HepG2 (cell line): ENCODE results near the gene SNRNP25. TPM values are rescaled to one million over a fixed set of nuclear protein-coding genes. Genes with fewer than 3 reads are reported as not detected.

Source experiments
- AKAP8 ChIP-seq: sonication (generic); formaldehyde crosslinking; IDR thresholded peaks from 2 replicates; pipeline ENCODE4 v1.5.1; 2020; ENCODE audit warnings: mild to moderate bottlenecking, missing genetic modification reagents
- ATM ChIP-seq: fragments of 450-650 bp; IDR thresholded peaks from 2 replicates; pipeline ENCODE4 v1.7.1; 2017; ENCODE audit warnings: mild to moderate bottlenecking, borderline replicate concordance
- HNRNPL ChIP-seq: fragments of 200-400 bp; formaldehyde crosslinking; IDR thresholded peaks from 2 replicates; pipeline ENCODE4 v1.6.1; 2017; ENCODE audit warnings: mild to moderate bottlenecking, low read depth, low read length
- IRX3 ChIP-seq: sonication (generic); formaldehyde crosslinking; IDR thresholded peaks from 2 replicates; pipeline ENCODE4 v1.8.1; 2023; ENCODE audit warnings: mild to moderate bottlenecking, low read depth, missing genetic modification reagents, borderline replicate concordance
- JARID2 ChIP-seq: sonication (generic); formaldehyde crosslinking; IDR thresholded peaks from 2 replicates; pipeline ENCODE4 v1.8.1; 2023; ENCODE audit warnings: missing genetic modification reagents, inconsistent platforms; ENCODE audit not compliant: insufficient replicate concordance
- KDM6A ChIP-seq: IDR thresholded peaks from 2 replicates; pipeline ENCODE4 v1.6.1; 2016; ENCODE audit warnings: low read depth
- NCOA1 ChIP-seq: sonication (generic); formaldehyde crosslinking; IDR thresholded peaks from 2 replicates; pipeline ENCODE4 v1.9.0; 2021; ENCODE audit warnings: missing genetic modification reagents
- NFYC ChIP-seq: IDR thresholded peaks from 2 replicates; pipeline ENCODE4 v1.6.1; 2016; ENCODE audit warnings: missing genetic modification reagents, missing compliant biosample characterization
- POLR2AphosphoS5 ChIP-seq: IDR thresholded peaks from 2 replicates; pipeline ENCODE4 v1.6.1; 2012; ENCODE audit warnings: low read depth, low read length
- RBM22 ChIP-seq: fragments of 200-400 bp; formaldehyde crosslinking; optimal IDR thresholded peaks from 2 replicates; pipeline ENCODE3; 2017; ENCODE audit warnings: mild to moderate bottlenecking, low read length, moderate library complexity
- SNRNP70 ChIP-seq: fragments of 200-400 bp; formaldehyde crosslinking; IDR thresholded peaks from 2 replicates; pipeline ENCODE4 v1.6.1; 2017; ENCODE audit warnings: mild to moderate bottlenecking, low read depth, low read length, moderate library complexity
- SRSF9 ChIP-seq: fragments of 200-400 bp; formaldehyde crosslinking; IDR thresholded peaks from 2 replicates; pipeline ENCODE4 v1.6.1; 2018; ENCODE audit warnings: borderline replicate concordance, mild to moderate bottlenecking, low read depth, low read length; ENCODE audit not compliant: insufficient read depth, poor library complexity, severe bottlenecking
- TAF15 ChIP-seq: fragments of 200-400 bp; formaldehyde crosslinking; IDR thresholded peaks from one replicate; pipeline ENCODE4 v1.6.1; 2018; ENCODE audit warnings: mild to moderate bottlenecking, low read depth, low read length; ENCODE audit not compliant: poor library complexity, severe bottlenecking
- TBP ChIP-seq: sonication (generic); formaldehyde crosslinking; IDR thresholded peaks from 2 replicates; pipeline ENCODE4 v1.5.0; 2020; ENCODE audit warnings: missing genetic modification reagents
- ZKSCAN1 ChIP-seq: fragments of 150-350 bp; IDR thresholded peaks from 2 replicates; pipeline ENCODE4 v1.6.1; 2014; ENCODE audit warnings: low read length
- ZNF615 ChIP-seq: sonication (generic); formaldehyde crosslinking; IDR thresholded peaks from 2 replicates; pipeline ENCODE4 v1.5.0; 2020; ENCODE audit warnings: mild to moderate bottlenecking, missing genetic modification reagents, borderline replicate concordance
- ZNF776 ChIP-seq: sonication (generic); formaldehyde crosslinking; IDR thresholded peaks from 2 replicates; pipeline ENCODE4 v1.4.0; 2020; ENCODE audit warnings: mild to moderate bottlenecking, missing genetic modification reagents
- ZSCAN21 ChIP-seq: sonication (generic); formaldehyde crosslinking; IDR thresholded peaks from 2 replicates; pipeline ENCODE4 v1.8.0; 2022; ENCODE audit warnings: mild to moderate bottlenecking, missing genetic modification reagents, moderate library complexity, borderline replicate concordance
- polyA plus RNA-seq, 8 experiments: library from polyadenylated mRNA; depleted of rRNA in 3 of 8; stranded (reverse) in 7 of 8; unstranded in 1 of 8; fragments of >200 nt; fragmentation: Illumina TruSeq in 4 of 8; extraction: Trizol in 4 of 8; gene quantifications; 2 replicates each; pipeline versions ENCODE4 v1.2.1 to v1.2.3, GENCODE V29; 2011 to 2016; ENCODE audit warnings: low read depth in 4 of 8, missing spikeins in 1 of 8, mixed read lengths in 1 of 8; ENCODE audit not compliant: insufficient read depth in 1 of 8
- total RNA-seq, 5 experiments: library from RNA; depleted of rRNA; stranded (reverse); fragments of >200 nt; fragmentation: Illumina TruSeq; extraction: Trizol; gene quantifications; 2 replicates each; pipeline ENCODE4 v1.2.3, GENCODE V29; 2016; ENCODE audit warnings: low read depth in 1 of 5
- TF ChIP-seq, protein P1 (sequence below): sonication (generic); formaldehyde crosslinking; IDR thresholded peaks from 2 replicates; pipeline ENCODE4 v1.5.0; 2020; ENCODE audit warnings: mild to moderate bottlenecking, missing genetic modification reagents, borderline replicate concordance
- TF ChIP-seq, protein P2 (sequence below): sonication (generic); formaldehyde crosslinking; IDR thresholded peaks from 2 replicates; pipeline ENCODE4 v1.9.0; 2022; ENCODE audit warnings: low read depth, missing genetic modification reagents

Gene SNRNP25
- total and polyA plus RNA-seq, 2 of the 13 experiments (the other 11 are each of a cell fraction or from before 2014, with no cell fraction given), result 34.1 to 97.4 TPM

GRCh38 chr16:72561-73548 lies 19.2 kb downstream of the SNRNP25 start, which contains the start of gene RHBDF1 (continued):
- TF ChIP-seq, protein P1, sequence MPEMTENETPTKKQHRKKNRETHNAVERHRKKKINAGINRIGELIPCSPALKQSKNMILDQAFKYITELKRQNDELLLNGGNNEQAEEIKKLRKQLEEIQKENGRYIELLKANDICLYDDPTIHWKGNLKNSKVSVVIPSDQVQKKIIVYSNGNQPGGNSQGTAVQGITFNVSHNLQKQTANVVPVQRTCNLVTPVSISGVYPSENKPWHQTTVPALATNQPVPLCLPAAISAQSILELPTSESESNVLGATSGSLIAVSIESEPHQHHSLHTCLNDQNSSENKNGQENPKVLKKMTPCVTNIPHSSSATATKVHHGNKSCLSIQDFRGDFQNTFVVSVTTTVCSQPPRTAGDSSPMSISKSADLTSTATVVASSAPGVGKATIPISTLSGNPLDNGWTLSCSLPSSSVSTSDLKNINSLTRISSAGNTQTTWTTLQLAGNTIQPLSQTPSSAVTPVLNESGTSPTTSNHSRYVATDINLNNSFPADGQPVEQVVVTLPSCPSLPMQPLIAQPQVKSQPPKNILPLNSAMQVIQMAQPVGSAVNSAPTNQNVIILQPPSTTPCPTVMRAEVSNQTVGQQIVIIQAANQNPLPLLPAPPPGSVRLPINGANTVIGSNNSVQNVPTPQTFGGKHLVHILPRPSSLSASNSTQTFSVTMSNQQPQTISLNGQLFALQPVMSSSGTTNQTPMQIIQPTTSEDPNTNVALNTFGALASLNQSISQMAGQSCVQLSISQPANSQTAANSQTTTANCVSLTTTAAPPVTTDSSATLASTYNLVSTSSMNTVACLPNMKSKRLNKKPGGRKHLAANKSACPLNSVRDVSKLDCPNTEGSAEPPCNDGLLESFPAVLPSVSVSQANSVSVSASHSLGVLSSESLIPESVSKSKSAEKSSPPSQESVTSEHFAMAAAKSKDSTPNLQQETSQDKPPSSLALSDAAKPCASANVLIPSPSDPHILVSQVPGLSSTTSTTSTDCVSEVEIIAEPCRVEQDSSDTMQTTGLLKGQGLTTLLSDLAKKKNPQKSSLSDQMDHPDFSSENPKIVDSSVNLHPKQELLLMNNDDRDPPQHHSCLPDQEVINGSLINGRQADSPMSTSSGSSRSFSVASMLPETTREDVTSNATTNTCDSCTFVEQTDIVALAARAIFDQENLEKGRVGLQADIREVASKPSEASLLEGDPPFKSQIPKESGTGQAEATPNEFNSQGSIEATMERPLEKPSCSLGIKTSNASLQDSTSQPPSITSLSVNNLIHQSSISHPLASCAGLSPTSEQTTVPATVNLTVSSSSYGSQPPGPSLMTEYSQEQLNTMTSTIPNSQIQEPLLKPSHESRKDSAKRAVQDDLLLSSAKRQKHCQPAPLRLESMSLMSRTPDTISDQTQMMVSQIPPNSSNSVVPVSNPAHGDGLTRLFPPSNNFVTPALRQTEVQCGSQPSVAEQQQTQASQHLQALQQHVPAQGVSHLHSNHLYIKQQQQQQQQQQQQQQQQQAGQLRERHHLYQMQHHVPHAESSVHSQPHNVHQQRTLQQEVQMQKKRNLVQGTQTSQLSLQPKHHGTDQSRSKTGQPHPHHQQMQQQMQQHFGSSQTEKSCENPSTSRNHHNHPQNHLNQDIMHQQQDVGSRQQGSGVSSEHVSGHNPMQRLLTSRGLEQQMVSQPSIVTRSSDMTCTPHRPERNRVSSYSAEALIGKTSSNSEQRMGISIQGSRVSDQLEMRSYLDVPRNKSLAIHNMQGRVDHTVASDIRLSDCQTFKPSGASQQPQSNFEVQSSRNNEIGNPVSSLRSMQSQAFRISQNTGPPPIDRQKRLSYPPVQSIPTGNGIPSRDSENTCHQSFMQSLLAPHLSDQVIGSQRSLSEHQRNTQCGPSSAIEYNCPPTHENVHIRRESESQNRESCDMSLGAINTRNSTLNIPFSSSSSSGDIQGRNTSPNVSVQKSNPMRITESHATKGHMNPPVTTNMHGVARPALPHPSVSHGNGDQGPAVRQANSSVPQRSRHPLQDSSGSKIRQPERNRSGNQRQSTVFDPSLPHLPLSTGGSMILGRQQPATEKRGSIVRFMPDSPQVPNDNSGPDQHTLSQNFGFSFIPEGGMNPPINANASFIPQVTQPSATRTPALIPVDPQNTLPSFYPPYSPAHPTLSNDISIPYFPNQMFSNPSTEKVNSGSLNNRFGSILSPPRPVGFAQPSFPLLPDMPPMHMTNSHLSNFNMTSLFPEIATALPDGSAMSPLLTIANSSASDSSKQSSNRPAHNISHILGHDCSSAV (CRISPR knock-in tag), result no peak
- TF ChIP-seq NFYC (CRISPR knock-in tag) (no peak), HNRNPL (no peak), SRSF9 (no peak), POLR2AphosphoS5 (no peak), ZNF776 (CRISPR knock-in tag) (no peak), ZKSCAN1 (no peak), NCOA1 (CRISPR knock-in tag) (no peak), TAF15 (no peak), SNRNP70 (no peak), KDM6A (no peak), ATM (no peak), ZNF615 (CRISPR knock-in tag) (no peak), RBM22 (no peak), TBP (CRISPR knock-in tag) (no peak), ZSCAN21 (CRISPR knock-in tag) (0 out of 2 replicates have a peak, but pooled peaks have one; percentile 53), AKAP8 (CRISPR knock-in tag) (peak; percentile 73; the same call in 1 of the 2 replicates), IRX3 (no peak), JARID2 (CRISPR knock-in tag) (no peak)
- TF ChIP-seq, protein P2, sequence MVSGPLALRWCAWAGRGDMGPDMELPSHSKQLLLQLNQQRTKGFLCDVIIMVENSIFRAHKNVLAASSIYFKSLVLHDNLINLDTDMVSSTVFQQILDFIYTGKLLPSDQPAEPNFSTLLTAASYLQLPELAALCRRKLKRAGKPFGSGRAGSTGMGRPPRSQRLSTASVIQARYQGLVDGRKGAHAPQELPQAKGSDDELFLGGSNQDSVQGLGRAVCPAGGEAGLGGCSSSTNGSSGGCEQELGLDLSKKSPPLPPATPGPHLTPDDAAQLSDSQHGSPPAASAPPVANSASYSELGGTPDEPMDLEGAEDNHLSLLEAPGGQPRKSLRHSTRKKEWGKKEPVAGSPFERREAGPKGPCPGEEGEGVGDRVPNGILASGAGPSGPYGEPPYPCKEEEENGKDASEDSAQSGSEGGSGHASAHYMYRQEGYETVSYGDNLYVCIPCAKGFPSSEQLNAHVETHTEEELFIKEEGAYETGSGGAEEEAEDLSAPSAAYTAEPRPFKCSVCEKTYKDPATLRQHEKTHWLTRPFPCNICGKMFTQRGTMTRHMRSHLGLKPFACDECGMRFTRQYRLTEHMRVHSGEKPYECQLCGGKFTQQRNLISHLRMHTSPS, result no peak
